ENCODE measurements around the gene RERG. TPM values are rescaled to one million over a fixed set of nuclear protein-coding genes. Genes with fewer than 3 reads are reported as not detected.
A peak's percentile ranks its signal among the peaks of the same experiment; 100 is the strongest.
"Not testable (repeated sequence)": the region's sequence is repeated elsewhere in the genome, so short reads cannot be mapped to it uniquely, and the experiment has no call there.

Gene RERG
- polyA plus RNA-seq (ENCODE audit: insufficient read length): 34.5 TPM
- long read RNA-seq, donor 1, transcript RERG-201 (5 exons, 2,264 nt): major isoform, 10 of 13 reads
- long read RNA-seq, donor 1, partial matches to known transcripts: 0 of 13 reads
- long read RNA-seq, donor 1, other reads (novel, unspliced or antisense): 0 of 13 reads
- long read RNA-seq, donor 2, transcript RERG-201 (5 exons, 2,264 nt): major isoform, 10 of 12 reads
- long read RNA-seq, donor 2, partial matches to known transcripts: 0 of 12 reads
- long read RNA-seq, donor 2, other reads (novel, unspliced or antisense): 0 of 12 reads
- long read RNA-seq, donor 3, partial matches to known transcripts: 0 of 6 reads
- long read RNA-seq, donor 3, other reads (novel, unspliced or antisense): 0 of 6 reads
- long read RNA-seq, donor 4: 0 reads
- long read RNA-seq, donor 5, transcript RERG-201 (5 exons, 2,264 nt): major isoform, 13 of 14 reads
- long read RNA-seq, donor 5, partial matches to known transcripts: 0 of 14 reads
- long read RNA-seq, donor 5, other reads (novel, unspliced or antisense): 0 of 14 reads
- long read RNA-seq, donor 6, partial matches to known transcripts: 0 of 5 reads
- long read RNA-seq, donor 6, other reads (novel, unspliced or antisense): 0 of 5 reads
- long read RNA-seq, donor 7, transcript RERG-201 (5 exons, 2,264 nt): major isoform, 6 of 7 reads
- long read RNA-seq, donor 7, partial matches to known transcripts: 0 of 7 reads
- long read RNA-seq, donor 7, other reads (novel, unspliced or antisense): 0 of 7 reads
- long read RNA-seq, donor 8, transcript RERG-201 (5 exons, 2,264 nt): major isoform, 6 of 6 reads
- long read RNA-seq, donor 8, partial matches to known transcripts: 0 of 6 reads
- long read RNA-seq, donor 8, other reads (novel, unspliced or antisense): 0 of 6 reads

GRCh38 chr12:15220915-15221885 is at the start of gene RERG:
RERG (minus strand) TSS chr12:15221417; CDS start chr12:15217489, 3,928 bp downstream.
- DNase-seq: peak; percentile 88

GRCh38 chr12:15270591-15270990 is 49.4 kb upstream of the RERG start:
- no peak for DNase-seq

GRCh38 chr12:15268927-15269552 is 47.8 kb upstream of the RERG start:
- peak; percentile 62 for DNase-seq

- no peak for DNase-seq
Observed at GRCh38 chr12:15268309-15268708, 47.1 kb upstream of the RERG start.

- no peak for DNase-seq
Observed at GRCh38 chr12:15265875-15266274, 44.7 kb upstream of the RERG start.

- DNase-seq: no peak
Observed at GRCh38 chr12:15256761-15257160, 35.5 kb upstream of the RERG start.

- no peak for DNase-seq
Observed at GRCh38 chr12:15253990-15254389, 32.8 kb upstream of the RERG start.

- no peak for DNase-seq
Observed at GRCh38 chr12:15244926-15245325, 23.7 kb upstream of the RERG start.

- DNase-seq: no peak
Observed at GRCh38 chr12:15244341-15244740, 23.1 kb upstream of the RERG start.

- no peak for DNase-seq
Observed at GRCh38 chr12:15243102-15243501, 21.9 kb upstream of the RERG start.

- DNase-seq: no peak
Observed at GRCh38 chr12:15240898-15241297, 19.7 kb upstream of the RERG start.

- no peak for DNase-seq
Observed at GRCh38 chr12:15234508-15234907, 13.3 kb upstream of the RERG start.

- DNase-seq: no peak
Observed at GRCh38 chr12:15234011-15234410, 12.8 kb upstream of the RERG start.

GRCh38 chr12:15232959-15233358 is 11.7 kb upstream of the RERG start:
- DNase-seq: no peak

GRCh38 chr12:15231493-15231892 is 10.3 kb upstream of the RERG start:
- no peak for DNase-seq

- DNase-seq: no peak
Observed at GRCh38 chr12:15230751-15231150, 9.5 kb upstream of the RERG start.

GRCh38 chr12:15230137-15230536 is 8.9 kb upstream of the RERG start:
- no peak for DNase-seq

GRCh38 chr12:15227004-15227679 is 5.9 kb upstream of the RERG start:
- DNase-seq: no peak

GRCh38 chr12:15225863-15226218 is 4.6 kb upstream of the RERG start:
- DNase-seq: not testable (repeated sequence)

GRCh38 chr12:15225136-15225862 is 4.1 kb upstream of the RERG start:
- DNase-seq: no peak

All from left kidney (tissue), 8 donors.